ENCODE results near the gene MEG3. TPM values are rescaled to one million over a fixed set of nuclear protein-coding genes. Genes with fewer than 3 reads are reported as not detected.

Gene MEG3
- total RNA-seq, 1 experiment from 2014 or later, result not detected

- no peak for DNase-seq
- intact Hi-C loops (cut with micrococcal nuclease; ENCODE audit: unreplicated experiment), result no loop called here
- peaks cover 37% of the 10 kb centered on the region for H3K27me3 Mint-ChIP-seq (ENCODE audit: unreplicated experiment)
- H3K4me1 Mint-ChIP-seq (ENCODE audit: low read depth, unreplicated experiment), result no peaks in the 10 kb centered on the region
- no peaks in the 10 kb centered on the region for H3K36me3 Mint-ChIP-seq (ENCODE audit: insufficient read depth, unreplicated experiment)
- CTCF ChIA-PET, result no interaction called here
- peaks cover 6% of the 10 kb centered on the region for H3K9me3 Mint-ChIP-seq (ENCODE audit: low read depth, unreplicated experiment)
- TF ChIP-seq, protein P1, sequence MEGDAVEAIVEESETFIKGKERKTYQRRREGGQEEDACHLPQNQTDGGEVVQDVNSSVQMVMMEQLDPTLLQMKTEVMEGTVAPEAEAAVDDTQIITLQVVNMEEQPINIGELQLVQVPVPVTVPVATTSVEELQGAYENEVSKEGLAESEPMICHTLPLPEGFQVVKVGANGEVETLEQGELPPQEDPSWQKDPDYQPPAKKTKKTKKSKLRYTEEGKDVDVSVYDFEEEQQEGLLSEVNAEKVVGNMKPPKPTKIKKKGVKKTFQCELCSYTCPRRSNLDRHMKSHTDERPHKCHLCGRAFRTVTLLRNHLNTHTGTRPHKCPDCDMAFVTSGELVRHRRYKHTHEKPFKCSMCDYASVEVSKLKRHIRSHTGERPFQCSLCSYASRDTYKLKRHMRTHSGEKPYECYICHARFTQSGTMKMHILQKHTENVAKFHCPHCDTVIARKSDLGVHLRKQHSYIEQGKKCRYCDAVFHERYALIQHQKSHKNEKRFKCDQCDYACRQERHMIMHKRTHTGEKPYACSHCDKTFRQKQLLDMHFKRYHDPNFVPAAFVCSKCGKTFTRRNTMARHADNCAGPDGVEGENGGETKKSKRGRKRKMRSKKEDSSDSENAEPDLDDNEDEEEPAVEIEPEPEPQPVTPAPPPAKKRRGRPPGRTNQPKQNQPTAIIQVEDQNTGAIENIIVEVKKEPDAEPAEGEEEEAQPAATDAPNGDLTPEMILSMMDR (IDR thresholded peaks at IDR 0.05; ENCODE audit: unreplicated experiment), result no peak
- H3K27ac Mint-ChIP-seq (ENCODE audit: unreplicated experiment), result no peak overlapping the region
- H3K4me3 Mint-ChIP-seq (ENCODE audit: low read depth, unreplicated experiment), result no peak overlapping the region
- no TSS peak for BruUV-seq (replicated peaks)
These were observed 19.5 kb upstream of the MEG3 start for GRCh38 chr14:100806386-100806785.

DNA sequence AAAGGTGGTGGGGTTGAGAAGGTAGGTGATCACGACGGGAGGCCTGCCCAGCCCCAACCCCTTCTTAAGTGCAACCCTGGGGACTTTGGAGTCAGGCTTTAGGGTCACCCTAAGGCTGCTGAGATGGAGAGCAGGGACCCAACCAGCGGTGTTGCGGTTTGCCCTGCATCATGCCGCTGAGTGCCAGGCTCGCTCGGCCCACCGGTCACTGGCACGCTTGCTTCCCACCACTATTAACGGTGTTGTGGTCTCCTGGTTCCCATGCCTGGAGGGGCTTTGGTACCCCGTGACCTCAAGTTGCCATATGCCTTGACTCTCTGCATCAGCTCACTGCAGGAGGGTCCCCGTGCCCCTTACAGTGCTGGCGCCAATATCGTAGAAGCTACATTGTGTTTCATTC is 18.4 kb upstream of the MEG3 start:
- no TSS peak for BruUV-seq (replicated peaks)
- H3K9me3 Mint-ChIP-seq (ENCODE audit: low read depth, unreplicated experiment), result peaks cover 6% of the 10 kb centered on the region
- intact Hi-C loops (cut with micrococcal nuclease; ENCODE audit: unreplicated experiment), result no loop called here
- H3K27ac Mint-ChIP-seq (ENCODE audit: unreplicated experiment), result no peak overlapping the region
- H3K27me3 Mint-ChIP-seq (ENCODE audit: unreplicated experiment), result peaks cover 28% of the 10 kb centered on the region
- H3K4me3 Mint-ChIP-seq (ENCODE audit: low read depth, unreplicated experiment), result no peak overlapping the region
- no peaks in the 10 kb centered on the region for H3K36me3 Mint-ChIP-seq (ENCODE audit: insufficient read depth, unreplicated experiment)
- no peak for DNase-seq
- CTCF ChIA-PET, result no interaction called here
- TF ChIP-seq, protein P1 (IDR thresholded peaks at IDR 0.05; ENCODE audit: unreplicated experiment), result no peak
- no peaks in the 10 kb centered on the region for H3K4me1 Mint-ChIP-seq (ENCODE audit: low read depth, unreplicated experiment)

DNA sequence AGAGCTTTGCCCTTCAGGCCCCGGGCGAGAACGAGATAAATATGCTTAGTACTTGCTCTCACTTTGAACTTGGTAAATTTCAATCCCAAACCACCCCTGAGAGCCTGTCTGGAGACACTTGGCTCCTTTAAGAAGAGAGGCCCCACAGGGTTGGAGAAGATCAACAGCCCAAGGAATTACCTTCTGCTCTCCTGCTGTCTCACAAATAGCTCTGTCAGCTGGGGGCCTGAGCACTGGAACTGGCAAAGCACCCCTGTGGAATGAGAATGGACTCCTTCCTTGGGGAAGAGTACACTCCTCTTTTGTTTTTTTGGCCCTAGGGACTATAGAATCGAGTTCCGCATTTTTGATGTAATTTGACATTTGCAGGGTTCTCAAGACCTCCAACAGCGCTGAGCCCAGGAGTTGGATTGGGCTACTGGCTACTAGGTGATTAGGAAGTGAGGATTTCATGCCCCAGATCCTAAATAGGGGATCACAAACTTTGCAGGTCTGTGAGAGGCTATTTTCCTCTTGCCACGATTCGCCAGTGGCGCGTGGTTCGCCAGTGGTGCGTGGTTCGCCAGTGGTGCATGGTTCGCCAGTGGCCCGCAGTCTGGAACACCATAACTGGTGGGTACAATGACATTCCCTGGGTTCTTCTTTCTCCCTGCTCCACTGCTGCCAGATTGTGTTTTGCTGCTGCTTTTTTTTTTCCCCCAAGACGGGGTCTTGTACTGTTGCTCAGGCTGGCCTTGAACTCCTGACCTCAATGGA is 17.8 kb upstream of the MEG3 start:
- CTCF ChIA-PET, result no interaction called here
- Mint-ChIP-seq H3K36me3 (ENCODE audit: insufficient read depth, unreplicated experiment) (no peaks in the 10 kb centered on the region), H3K9me3 (ENCODE audit: low read depth, unreplicated experiment) (peaks cover 6% of the 10 kb centered on the region), H3K4me1 (ENCODE audit: low read depth, unreplicated experiment) (no peaks in the 10 kb centered on the region), H3K4me3 (ENCODE audit: low read depth, unreplicated experiment) (no peak overlapping the region), H3K27me3 (ENCODE audit: unreplicated experiment) (peaks cover 25% of the 10 kb centered on the region), H3K27ac (ENCODE audit: unreplicated experiment) (no peak overlapping the region)
- intact Hi-C loops (cut with micrococcal nuclease; ENCODE audit: unreplicated experiment), result no loop called here
- DNase-seq, result no peak
- TF ChIP-seq, protein P1 (IDR thresholded peaks at IDR 0.05; ENCODE audit: unreplicated experiment), result no peak
- BruUV-seq (replicated peaks), result no TSS peak

GRCh38 chr14:100810435-100810834 is 15.5 kb upstream of the MEG3 start:
- Mint-ChIP-seq H3K27me3 (ENCODE audit: unreplicated experiment) (peaks cover 15% of the 10 kb centered on the region), H3K9me3 (ENCODE audit: low read depth, unreplicated experiment) (peaks cover 6% of the 10 kb centered on the region), H3K27ac (ENCODE audit: unreplicated experiment) (no peak overlapping the region), H3K4me3 (ENCODE audit: low read depth, unreplicated experiment) (no peak overlapping the region), H3K4me1 (ENCODE audit: low read depth, unreplicated experiment) (no peaks in the 10 kb centered on the region), H3K36me3 (ENCODE audit: insufficient read depth, unreplicated experiment) (no peaks in the 10 kb centered on the region)
- TF ChIP-seq, protein P1 (IDR thresholded peaks at IDR 0.05; ENCODE audit: unreplicated experiment), result no peak
- CTCF ChIA-PET, result no interaction called here
- no TSS peak for BruUV-seq (replicated peaks)
- intact Hi-C loops (cut with micrococcal nuclease; ENCODE audit: unreplicated experiment), result no loop called here
- no peak for DNase-seq

Measured in Calu3 (cell line).